Activated CD4-positive, CD25-positive, alpha-beta regulatory T cell treated with anti-CD3 and anti-CD28 coated beads, Interleukin-2, amount 50 U/mL, for 24 hours (primary cell): ENCODE measurements around the gene ALG12.
"Not testable (repeated sequence)": the region's sequence is repeated elsewhere in the genome, so short reads cannot be mapped to it uniquely, and the experiment has no call there.

Experiments
- ATAC-seq, 2 donors: fragments of 150-1000 bp; cut with Tn5 transposase; one replicate each; pipeline ENCODE4 v1.10.0; 2021; ENCODE audit warnings: mild to moderate bottlenecking in 1 of 2, moderate library complexity in 1 of 2

The ALG12 gene

GRCh38 chr22:49865156-49865555, 53.1 kb downstream of the ALG12 start:
- ATAC-seq = no peak

GRCh38 chr22:49863931-49864330, 54.3 kb downstream of the ALG12 start:
- ATAC-seq = no peak

- ATAC-seq = no peak
These were observed 55.8 kb downstream of the ALG12 start for GRCh38 chr22:49862496-49862776.

GRCh38 chr22:49861642-49862495, 56.4 kb downstream of the ALG12 start:
- no peak for ATAC-seq

- ATAC-seq = no peak
These were observed 59.4 kb downstream of the ALG12 start for GRCh38 chr22:49858827-49859226.

GRCh38 chr22:49856766-49857618, 61.2 kb downstream of the ALG12 start:
- no peak for ATAC-seq

- no peak for ATAC-seq
These were observed 61.9 kb downstream of the ALG12 start for GRCh38 chr22:49856343-49856742.

GRCh38 chr22:49855251-49855911, 62.9 kb downstream of the ALG12 start:
- no peak for ATAC-seq

- peak; percentile 24 to 33 for ATAC-seq
These were observed 64.0 kb downstream of the ALG12 start for GRCh38 chr22:49853981-49854831.

GRCh38 chr22:49852898-49853894, 65.0 kb downstream of the ALG12 start, which contains the start of gene ZBED4:
TSS of gene ZBED4 (plus strand) at chr22:49853844. CDS start at chr22:49883663, 29,819 bp downstream.
- ATAC-seq = peak; percentile 83 to 85

GRCh38 chr22:49852568-49852897, 65.7 kb downstream of the ALG12 start:
- not testable (repeated sequence) for ATAC-seq

- no peak for ATAC-seq
These were observed 67.1 kb downstream of the ALG12 start for GRCh38 chr22:49850959-49851802.
